GM21528 (cell line): Measurements from ENCODE around the gene ALDH1A3.

Experiments used
- ATAC-seq: cut with Tn5 transposase; IDR thresholded peaks from one replicate; pipeline ENCODE4 v1.9.1; 2021; ENCODE audit warnings: mild to moderate bottlenecking, moderate library complexity; ENCODE audit not compliant: unreplicated experiment, low FRiP score

Gene ALDH1A3

DNA sequence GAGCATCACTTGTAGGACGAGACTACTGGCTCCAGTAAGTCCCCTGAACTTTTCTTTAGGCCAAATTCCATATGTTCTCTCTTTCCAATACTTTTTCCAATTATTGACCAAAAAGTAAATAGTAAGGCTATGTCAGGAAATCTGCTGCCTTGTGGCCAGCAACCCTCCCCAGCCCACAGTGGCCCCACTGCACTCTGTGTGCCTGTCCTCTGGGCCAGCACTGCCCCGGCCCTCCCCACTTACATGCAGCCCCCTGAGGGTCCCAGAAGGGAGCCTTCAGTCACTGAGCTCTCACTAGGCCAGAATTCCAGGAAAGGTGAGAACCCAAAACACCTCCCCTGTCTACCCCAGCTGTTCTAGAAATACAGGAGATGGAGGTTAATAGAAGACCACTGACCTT lies 21.3 kb upstream of the ALDH1A3 start:
- no peak for ATAC-seq

DNA sequence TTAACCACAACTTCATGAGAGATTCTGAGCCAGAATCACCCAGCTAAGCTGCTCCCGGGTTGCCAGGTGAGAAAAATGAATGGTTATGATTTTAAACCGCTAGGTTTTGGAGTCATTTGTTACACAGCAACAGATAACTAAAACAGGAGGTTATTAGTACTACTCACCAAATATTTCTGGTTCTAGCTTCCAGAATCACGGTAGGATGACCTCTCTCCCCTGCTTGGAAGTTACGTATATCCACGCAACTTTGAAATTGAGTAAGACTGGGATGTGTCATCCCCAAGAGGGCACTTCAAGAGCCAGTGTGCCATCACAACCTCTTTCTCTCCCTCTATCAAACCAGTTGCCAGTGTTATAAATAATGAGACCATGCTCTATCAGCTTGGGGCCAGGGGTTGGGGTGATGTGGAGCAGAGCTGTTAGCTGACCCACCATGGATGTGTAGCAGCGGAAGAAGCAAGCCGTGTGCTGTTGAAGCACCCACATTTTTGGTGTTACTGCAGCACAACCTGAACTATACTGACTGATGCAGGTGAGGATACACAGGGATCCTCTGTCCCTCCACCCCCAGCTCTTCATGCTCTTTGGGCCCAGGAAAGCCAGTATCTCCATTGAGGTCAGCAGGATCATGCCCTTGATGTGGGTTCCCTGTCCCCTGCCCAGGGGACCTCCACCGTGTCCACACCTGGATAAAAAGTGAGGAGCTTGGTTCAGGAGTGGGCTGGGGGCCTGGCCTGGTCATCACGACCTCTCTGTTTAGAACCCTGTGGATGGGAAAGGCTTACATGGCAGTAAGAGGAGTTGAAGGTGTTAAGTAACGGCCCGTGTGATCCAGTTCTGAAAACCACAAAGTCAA lies 19.4 kb upstream of the ALDH1A3 start:
- ATAC-seq: no peak

DNA sequence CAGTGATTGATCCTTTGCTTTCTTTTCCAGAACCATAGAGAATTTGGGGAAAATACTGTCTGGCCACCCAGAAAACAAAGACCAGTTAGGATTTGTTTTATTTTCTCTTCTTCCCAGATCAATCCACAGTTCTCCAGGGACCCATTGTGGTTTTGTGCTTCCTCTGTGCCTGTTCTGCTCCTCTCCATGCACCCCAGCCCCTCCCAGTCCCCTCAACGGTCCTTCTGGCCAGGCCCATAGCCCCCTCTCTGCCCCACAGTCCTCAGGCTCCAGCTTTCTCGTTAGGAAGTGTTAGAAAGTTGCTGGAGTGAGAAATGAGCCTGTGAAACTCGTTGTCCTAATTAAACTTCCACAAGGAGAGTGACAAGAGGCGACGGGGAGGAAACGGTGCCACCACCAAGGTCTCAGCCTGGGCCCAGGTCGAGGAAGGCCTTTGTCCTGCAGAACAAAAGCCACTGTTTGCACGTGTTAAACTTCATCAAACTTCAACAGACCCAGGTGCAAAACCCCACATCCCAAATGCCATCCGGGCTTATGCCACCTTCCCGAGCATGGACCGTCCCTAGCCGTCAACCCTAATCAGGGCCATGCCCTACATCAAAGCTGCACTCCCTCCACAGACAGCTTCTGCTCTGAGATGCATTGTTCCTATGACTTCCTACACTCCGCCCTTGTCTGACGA lies 18.7 kb upstream of the ALDH1A3 start:
- ATAC-seq: no peak

DNA sequence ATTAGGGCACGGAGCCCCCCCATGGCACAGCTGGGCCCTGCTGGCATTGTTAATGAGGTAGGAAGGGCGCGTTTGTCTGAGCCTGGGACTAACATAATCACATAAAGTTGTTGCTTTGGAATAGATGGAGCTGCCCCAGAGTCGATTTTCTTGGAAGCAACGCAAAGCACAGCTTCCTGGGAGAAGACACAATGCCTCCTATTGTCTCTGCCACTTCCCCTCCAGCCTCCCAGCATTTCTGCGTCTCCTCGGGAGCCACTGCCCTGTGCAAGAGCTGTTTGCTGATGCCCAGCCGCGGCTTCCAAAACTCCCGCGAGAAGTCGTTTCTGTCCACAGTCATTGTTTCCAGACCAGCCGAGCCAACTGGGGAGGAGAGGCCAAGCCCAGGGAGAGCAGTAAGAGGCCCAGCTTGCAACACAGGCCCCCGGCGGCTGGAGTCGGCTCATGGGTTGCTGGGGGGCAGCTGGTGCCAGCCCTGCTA lies 18.1 kb upstream of the ALDH1A3 start:
- ATAC-seq: no peak

DNA sequence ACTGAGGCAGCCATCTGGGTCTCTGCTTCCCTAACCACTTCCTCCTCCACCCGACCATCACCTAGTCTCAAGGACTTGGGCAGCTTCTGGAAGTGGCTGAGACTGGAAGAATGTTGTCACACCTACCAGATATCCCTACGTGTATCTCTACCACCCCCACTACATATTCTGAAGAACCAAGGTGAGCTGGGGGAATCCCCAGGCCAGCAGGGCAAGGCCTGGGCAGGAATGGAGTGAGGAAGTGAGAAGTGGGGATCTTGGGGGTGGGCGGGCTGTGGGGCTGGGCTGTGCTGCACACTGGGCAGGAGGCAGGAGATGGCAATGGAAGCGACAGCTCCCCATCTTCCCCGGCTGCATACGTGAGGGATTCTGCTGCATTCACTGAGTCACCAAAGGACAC lies 17.5 kb upstream of the ALDH1A3 start:
- ATAC-seq: no peak

DNA sequence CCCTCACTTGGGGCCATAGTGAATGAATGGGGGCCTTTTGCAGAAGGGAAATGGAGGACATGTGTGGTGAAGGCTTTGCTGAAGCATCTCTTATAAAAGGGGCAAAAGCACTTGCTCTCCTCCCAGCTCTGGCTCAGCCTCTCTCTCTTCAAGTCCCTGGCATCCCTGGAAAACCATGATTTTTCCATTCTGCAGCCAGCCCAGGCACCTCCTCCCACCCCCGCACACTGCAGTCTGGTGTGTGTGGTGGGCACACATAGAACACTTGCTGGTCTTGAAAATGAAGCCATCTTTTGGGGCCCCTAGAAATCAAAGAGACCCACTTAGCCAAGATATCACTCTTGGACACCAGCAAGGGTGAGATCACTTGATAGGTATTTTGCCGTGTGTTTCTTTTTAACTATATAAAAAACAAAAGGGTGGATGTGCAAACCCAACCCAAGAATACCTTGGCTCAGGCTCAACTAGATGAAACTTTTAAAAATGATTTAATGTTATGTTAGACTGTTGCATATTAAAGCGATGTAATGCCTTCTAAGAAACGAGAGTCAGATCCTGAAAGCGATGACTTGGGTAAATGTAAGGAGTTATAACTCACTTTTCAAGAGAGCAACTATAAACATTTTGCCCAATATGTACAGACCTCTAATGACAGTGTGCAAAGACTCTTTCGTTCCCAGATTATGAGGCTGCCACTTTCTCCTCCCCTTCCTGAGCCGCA lies 16.4 kb upstream of the ALDH1A3 start:
- no peak for ATAC-seq

DNA sequence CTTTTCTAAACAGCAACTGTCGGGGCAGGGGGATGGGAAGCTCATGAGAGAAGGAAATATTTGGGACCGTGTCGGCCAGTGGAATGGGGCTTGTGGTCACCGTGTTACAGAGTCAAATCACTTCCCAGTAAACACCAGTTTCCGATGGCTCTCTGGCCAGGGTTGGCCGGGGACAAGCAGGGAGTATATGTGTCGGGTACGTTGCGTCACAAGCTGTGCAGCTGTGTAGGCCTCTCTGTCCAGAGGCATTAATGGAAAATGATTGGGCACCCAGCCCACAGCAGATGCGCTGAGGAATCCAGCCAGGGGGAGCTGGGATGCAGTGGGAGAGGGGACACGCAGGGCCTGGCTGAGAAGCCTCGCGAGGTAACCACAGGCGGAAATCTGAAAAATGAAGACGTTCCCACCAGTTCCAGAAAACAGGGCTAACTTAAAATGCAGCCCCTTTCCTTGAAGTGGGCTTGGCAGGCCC lies 15.8 kb upstream of the ALDH1A3 start:
- ATAC-seq: no peak

DNA sequence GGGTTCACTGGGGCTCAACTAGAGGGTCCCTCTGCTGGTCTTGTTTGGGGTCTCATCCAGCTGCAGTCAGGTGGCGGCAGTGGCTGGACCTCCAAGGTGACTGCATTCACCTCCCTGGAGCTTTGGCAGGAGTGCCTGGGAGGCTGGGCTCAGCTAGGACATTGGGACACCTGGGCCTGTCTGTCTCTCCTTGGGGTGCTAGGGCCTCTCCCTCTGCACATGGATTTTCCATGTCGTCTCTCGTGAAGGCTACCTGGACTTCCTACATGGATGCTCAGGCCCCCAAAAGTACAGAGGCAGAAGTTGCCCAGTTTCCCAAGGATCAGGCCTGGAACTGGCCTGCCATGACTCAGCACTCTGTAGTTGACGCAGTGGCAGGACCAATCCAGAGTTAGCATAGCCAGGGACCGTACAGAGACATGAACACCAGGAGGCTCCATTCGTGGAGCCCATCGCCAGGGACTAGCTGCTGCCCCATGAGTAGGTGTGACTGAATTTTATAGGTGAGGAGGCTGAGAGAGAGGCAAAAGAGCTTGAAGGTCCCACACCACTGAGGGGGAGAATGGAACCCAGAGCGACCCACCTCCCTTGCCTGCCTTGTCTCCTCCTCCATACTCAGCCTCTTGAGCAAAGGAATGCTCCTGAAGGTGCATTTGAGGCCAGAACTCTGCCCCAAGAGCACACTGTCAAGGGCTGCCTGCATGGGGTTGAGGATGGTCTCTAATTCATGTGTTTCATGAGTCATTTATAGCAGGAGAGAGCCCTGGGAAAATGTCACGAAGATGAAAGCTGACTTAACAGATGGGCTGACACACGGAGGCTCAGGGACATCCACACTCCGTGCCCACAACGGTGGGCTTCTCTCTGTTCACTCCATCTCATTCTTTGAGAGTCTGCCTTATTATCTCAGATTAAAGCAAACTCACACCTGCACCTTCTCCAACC lies 13.0 kb upstream of the ALDH1A3 start:
- ATAC-seq: no peak

DNA sequence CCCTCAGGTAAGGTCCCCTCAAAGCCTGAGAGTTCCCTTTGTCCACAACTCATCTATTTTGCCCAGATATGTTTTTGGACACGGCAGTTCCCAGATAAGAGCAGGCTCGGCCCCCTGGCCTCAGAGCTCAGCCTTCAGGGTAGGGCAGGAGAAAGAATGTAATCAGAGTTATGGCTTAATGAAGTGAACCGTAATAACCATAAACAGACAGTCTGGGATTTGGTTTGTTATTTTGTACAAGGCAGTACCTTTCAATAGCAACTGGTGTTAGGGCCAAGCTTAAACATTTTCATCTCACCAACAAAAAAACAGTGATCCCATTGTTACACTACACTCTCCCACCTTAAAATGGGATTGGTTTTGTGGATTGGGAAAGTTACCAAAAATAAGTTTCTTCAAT lies 12.2 kb upstream of the ALDH1A3 start:
- ATAC-seq: no peak

DNA sequence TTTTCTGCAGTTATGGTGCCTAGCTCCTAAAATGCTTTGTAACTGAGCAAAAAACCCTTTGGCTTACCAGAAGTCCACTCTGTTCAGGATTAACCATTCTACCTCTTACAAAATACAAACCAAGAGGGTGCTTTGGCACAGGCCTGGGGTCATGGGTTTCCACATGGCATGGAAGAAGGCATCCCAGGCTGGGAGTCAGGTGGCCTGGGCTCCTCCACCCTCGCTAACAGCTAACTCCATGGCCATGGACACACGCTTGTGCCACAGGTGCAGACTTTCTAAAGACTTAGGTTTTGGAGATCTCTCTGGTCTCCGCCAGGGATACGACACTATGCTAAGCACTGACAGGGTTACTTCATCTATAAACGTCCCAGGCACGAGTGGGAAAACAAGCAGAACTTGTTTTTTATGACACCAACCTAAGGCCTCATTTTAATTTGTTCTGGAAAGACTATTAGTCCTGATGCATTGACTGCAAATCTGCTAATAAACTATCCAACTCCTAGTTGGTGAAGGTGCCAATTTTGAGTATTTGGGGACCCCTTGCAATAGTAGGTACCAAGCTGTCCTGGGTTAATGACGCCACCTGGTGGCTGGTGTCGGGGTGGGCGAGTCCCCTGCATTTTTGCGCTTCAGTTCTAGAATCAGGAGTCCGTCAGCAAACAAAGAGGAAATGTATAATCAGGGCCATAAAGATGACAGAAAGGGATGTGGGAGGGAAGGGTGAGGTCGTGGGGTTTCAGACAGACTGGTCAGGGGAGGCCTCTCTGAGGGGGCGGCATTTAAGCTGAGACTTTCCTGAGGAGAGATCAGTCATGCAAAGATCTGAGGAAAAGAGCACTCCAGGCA lies 10.3 kb upstream of the ALDH1A3 start:
- ATAC-seq: no peak

DNA sequence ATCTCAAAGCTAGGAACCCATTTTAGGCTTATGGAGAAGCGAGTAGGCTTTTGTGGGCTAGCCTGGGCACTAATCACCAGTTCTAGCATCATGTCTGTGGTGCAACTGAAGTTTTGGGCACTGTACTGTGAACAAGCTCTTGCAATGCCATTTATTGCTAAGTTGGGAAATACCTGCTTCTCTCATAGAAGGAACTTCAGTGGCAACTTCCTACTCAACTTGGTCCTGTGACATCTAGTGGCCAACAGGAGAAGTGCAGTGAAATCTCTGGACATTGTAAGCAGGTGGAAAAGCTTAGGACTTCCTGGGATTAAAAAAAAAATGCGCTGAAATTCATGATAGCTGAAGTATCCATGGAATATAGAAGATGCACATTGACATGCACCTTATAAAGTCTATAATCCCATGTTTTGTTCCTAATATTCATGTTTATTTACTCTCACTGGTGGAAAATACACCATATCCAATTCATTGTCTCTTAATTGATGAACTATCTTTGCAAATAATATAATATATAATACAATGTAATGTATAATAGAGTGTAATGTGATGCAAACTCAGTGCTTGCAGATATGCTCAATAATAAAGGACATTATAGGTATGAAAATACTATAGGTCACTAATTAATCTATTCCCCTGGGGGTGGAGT lies 6.5 kb upstream of the ALDH1A3 start:
- ATAC-seq: no peak

DNA sequence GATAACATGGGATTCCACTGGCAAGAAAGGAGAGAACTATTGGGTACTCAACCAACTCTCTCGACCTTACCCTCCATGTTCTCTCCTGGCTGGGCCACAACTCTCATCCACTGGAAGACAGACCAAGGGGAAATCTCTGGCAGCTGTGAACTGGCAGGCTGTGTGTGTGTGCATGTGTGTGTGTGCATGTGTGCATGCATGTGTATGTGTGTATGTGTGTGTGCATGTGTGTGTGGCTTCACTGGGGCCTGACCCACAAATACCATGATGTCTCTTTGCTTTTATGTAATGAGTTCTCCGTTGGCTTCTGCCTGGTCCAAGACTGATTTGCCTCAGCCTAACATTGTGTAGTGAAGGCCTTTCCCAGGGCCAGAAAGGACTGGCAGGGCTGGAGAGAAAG lies 4.1 kb upstream of the ALDH1A3 start:
- ATAC-seq: no peak

DNA sequence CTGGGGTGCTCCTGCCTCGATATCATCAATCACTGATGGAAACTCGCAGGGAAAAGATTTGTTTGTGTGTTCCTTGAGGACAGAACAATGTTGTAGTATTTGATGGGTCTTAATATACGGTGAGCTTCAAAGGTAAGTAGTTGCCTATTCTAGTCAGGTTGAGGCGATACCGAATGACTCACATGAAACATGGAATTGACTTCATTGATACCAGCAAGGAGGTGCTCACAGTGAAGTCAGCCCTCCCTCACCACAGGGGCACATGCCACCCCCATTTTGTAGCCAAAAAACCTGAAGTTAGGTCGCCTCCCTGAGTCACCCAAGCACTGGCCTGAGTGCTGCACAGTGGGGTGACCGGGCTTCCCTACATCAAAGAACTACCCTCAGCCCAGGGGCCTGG lies 3.7 kb upstream of the ALDH1A3 start:
- no peak for ATAC-seq

DNA sequence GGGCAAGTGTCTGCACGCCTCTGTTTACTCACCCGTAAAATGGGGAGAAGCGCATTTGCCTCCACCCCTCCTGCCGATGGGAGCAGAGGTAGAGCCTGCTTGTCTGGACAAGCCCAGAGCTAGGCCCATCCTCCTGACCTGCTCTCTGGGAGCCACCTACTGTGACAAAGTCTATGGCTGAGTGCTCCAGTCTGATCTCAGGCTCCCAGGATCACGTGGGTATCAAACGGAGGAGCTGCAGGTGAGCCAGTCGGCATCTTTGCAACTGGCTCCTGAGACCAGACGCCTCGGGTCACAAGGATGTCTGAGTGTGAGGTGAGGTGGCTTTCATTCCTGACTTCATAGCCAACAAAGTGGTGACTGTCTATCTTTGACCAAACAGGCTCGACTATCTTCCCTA lies 2.1 kb upstream of the ALDH1A3 start:
- ATAC-seq: no peak

DNA sequence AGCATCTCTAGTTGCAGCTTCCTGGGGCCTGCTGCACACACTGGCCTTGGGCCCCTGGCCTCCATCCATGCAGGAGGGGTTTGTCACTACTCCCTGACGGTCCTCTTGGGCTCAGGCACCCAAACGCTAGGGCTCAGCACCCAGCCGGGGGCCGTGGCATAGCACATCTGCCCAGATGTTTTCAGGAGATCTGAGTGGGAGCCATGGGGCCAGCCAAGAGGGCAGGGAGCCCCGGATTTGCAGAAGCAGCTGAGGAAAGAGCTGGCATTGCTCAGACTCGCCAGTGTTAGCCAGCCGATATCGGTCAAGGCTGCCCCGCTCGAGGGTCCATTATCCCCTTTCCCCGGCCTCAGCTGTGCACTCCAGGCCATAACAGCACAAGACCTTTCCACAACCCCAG lies 1.5 kb upstream of the ALDH1A3 start:
- ATAC-seq: no peak

DNA sequence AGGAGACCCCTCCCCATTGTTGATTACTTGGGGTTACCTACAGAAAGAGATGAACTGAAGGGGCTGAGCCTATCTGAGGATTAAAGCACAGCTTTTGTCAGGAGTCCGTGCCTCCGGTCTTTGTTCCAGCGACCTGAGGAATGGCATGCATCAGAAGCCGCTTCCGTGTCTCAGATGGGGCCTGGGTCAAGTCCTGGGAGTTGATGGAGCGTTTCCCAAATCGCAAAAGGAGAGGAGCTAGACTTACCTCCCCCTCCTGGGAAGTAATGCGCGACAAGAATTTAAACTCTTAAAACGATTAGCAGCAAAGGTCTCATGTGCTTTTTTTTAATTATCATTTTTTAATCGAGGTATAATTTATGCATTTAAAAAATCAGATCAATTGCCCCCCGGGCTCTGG lies 983 bp upstream of the ALDH1A3 start:
- ATAC-seq: no peak

DNA sequence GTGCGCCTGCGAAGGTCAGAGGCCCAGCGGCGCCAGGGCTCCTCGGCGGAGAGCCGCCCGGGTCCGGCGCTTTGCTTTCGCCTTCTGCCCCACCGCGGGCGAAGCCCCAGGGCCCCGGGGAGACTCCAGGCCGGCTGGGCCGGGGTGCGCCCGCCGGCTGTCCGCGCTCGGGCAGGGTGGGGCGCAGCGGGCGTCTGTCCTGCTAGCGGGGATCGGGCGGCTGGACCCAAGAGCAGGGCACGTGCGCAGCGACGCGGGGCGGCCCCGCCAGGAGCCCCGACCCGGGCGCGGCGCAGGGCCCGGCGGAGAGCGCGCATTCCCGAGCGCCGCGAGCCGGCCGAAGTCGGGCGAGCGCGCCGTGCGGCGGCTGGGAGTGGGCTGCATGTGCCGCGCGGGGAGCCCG lies 569 bp upstream of the ALDH1A3 start:
- peak; percentile 30 for ATAC-seq

DNA sequence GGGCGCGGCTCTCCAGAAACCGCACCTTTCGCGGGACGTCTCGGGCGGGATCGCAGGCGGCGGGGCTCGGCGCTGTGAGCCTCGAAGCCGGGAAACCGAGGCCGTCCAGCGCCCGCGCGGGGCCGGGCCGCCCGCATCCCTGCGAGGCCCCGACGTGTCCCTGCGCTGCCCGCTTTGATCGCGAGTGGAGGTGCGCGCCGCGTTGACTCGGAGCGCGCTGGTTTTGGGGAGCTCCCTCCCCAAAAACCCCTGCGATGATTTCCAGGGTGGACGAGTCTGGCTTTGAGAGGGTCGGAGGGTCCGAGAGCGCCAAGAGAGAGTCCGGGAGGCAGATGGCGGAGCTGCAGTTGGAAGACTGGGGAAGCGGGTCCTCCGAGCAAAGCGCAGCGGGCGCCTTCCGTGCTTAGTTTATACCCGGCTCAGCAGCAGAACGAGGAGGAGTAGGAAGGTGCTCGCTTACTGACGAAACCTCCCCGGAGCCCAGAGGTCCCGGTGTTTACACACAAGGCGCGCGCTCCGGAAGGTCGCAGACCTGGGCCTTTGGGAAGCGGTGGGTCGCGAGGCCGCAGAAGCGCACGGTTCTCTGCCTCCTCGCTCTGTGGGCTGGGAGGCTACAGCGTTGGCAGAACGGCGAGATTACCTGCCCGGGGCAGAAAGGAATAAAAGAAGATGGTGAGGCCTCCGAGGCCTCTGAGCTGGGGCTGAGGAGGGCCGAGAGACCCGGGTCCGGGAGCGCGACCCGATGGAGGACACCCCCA lies 687 bp downstream of the ALDH1A3 start:
- ATAC-seq: no peak
